Medulla oblongata (tissue), 1 donor: ENCODE data around the gene SEC63.
"Not testable (repeated sequence)": the region's sequence is repeated elsewhere in the genome, so short reads cannot be mapped to it uniquely, and the experiment has no call there.

Experiments
- DNase-seq: peaks from one replicate; pipeline ENCODE4 v3.0.0-alpha.2; 2015; ENCODE audit errors: extremely low spot score

SEC63 gene

DNA sequence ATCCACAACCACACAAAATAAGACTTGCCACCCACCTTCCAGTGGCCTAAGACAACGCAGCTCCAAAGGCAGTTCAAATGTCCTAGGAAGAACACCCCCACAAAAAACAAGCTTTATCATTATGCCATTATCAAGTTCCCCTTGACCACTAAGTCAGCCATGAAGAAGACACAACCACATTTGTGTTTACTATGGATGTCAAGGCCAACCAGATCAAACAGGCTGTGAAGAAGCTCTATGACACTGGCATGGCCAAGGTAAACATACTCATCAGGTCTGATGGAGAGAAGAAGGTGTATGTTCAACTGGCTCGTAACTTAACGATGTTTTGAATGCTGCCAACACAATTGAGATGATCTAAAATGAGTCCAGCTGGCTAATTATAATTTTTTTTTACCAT, 26.1 kb downstream of the SEC63 start:
- DNase-seq: no peak

DNA sequence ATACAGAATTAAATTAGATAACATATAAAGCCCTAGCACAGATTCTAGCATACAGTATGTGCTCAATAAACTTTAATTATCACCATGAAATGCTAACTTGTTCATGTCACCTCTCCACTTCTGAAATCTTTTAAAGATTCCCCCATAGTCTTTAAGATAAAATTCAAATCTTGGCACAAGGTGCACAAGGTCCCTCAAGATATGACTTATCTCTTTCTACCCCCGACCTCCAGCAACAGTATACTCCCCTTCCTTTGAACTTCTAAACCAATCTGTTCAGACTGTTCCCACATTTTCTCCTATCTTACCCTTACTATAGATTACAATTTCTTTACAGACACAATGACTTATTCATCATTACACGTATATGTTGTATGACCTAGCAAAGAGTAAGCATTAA, 29.0 kb downstream of the SEC63 start:
- no peak for DNase-seq

DNA sequence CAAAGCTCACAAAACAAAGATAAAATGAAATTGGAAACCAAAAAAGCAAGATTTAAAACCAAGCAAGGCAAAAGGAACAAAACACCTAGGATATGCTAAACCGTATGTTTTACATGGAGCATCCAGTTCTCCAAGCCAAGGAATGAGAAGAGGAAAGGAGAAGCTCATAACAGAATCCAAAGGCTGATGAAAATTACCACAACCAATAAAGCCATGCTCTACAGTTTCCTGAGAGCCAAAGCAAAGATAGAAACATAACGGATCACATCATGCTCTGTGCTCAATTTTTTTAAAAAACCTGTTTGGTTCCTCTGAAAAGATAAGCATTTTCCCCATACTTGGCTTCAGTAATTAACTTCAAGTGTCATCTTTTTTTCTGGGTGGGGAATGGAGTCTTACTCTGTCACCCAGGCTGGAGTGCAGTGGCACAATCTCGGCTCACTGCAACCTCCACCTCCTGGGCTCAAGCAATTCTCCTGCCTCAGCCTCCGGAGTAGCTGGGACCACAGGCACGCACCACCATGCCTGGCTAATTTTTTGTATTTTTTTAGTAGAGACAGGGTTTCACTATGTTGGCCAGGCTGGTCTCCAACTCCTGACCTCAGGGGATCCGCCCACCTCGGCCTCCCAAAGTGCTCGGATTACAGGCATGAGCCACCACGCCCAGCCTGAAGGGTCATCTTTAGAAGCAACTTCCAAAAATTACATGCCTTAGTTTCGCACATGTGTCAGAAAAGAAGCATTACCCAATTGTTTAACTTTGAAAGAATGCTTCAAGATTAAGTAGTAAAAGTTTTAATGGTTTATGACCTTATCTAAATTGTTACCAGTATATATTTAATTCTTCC, 31.1 kb downstream of the SEC63 start:
- not testable (repeated sequence) for DNase-seq

DNA sequence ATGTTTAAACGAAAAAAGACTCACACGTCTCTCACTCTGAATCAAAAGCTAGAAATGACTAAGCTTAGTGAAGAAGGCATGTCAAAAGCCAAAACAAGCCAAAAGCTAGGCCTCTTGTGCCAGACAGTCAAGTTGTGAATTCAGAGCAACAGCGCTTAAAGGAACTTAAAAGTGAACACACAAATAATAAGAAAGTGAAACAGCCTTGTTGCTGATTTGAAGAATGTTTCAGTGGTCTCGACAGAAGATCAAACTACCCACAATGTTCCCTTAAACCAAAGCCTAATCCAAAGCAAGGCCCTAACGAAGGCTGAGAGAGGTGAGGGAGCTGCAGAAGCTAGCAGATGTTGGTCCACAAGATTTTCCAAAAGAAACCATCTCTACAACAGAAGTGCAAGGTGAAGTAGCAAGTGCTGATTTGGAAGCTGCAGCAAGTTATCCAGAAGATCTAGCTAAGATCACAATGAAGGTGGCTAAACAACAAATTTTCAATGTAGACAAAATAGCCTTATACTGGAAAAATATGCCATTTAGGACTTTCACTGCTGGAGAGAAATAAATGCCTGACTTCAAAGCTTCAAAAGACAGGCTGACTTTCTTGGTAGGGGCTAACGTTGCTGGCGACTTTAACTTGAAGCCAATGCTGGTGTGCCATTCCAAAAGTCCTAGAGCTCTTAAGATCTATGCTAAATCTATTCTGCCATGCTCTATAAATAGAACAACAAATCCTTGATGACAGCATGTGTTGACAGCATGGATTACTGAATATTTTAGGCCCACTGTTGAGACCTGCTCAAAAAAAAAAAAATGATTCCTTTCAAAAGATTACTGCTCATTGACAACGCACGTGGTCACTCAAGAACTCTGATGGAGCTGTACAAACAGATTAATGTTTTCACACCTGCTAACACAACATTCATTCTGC, 40.3 kb downstream of the SEC63 start:
- no peak for DNase-seq

DNA sequence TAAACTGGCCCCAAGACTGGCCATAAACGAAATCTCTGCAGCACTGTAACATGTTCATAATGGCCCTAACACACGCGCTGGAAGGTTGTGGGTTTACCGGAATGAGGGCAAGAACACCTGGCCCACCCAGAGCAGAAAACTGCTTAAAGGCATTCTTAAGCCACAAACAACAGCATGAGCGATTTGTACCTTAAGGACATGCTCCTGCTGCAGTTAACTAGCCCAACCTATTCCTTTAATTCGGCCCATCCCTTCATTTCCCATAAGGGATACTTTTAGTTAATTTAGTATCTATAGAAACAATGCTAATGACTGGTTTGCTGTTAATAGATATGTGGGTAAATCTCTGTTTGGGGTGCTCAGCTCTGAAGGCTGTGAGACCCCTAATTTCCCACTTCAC, 41.0 kb downstream of the SEC63 start:
- DNase-seq: not testable (repeated sequence)

DNA sequence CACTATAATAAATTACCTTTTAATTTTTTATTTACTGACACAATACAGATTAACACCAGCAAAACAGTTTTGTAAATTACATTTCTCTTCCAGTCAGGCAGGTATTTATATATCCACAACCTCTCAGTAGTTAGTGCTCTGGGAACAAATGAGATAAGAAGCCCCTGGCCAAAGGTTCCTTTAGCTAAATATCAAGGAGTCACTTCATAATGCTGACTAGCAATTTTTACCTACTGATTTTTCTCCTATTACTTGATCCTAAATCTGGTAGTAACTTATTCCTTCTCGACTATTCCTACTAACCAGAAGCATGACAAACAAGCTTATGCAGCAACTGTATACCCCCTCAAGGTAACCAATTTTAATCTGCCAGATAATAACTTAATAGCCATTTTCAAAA, 46.3 kb downstream of the SEC63 start:
- no peak for DNase-seq

DNA sequence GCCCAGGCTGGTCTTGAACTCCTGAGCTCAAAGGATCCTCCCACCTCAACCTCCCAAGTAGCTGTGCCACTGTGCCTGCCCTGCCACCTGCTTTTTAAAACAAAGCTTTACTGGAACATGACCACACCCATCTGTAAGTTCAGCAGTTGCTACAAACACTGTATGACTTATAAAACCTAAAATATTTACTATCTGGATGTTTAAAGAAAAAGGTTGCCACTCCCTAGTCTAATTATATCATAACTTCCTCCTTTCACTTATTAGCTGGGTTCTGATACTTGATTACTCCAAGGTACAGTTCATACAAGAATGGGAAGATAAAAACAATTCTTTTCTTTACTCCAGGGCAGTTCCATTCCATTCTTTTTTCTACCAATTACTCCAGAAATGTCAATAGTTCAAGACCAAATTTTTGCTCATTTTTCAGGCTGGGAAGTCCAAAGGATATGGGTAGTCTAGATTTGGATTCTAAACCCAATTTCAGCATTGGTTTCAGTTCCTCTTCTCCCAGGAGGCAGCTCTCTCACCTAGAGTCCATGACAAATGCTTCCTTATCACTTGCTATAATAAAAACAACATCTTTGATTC, 63.1 kb downstream of the SEC63 start:
- no peak for DNase-seq

DNA sequence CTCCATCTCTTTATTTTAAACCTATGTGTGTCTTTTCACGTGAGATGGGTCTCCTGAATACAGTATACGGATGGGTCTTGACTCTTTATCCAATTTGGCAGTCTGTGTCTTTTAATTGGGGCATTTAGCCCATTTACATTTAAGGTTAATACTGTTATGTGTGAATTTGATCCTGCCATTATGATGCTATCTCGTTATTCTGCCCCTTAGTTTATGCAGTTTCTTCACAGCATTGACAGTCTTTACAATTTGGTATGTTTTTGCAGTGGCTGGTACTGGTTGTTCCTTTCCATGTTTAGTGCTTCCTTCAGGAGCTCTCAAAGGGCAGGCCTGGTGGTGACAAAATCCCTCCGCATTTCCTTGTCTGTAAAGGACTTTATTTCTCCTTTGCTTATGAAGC, 67.6 kb downstream of the SEC63 start:
- not testable (repeated sequence) for DNase-seq

DNA sequence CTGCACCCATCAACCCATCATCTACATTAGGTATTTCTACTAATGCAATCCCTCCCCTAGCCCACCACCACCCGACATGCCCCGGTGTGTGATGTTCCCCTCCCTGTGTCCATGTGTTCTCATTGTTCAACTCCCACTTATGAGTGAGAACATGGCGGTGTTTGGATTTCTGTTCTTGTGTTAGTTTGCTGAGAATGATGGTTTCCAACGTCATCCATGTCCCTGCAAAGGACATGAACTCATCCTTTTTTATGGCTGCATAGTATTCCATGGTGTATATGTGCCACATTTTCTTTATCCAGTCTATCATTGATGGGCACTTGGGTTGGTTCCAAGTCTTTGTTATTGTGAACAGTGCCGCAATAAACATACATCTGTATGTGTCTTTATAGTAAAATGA, 72.1 kb downstream of the SEC63 start:
- DNase-seq: not testable (repeated sequence)

DNA sequence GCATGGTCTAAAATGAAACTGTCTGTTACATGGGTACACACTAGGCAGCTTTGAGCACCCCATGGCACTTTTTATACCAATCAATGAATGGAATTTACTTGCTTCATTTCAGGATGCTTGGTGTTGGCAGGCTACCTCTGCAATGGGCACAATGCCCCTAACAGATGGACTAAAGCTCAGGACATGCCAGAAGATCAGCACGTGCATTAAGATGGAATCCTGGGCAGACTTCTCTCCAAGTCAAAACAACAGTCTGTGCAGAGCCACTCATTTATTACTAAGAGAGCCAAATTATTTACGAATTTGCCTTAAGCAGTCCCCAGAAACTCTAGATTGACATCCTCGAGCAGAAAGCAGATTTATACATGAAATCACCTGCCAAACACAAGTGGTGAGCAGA, 78.1 kb downstream of the SEC63 start:
- no peak for DNase-seq

DNA sequence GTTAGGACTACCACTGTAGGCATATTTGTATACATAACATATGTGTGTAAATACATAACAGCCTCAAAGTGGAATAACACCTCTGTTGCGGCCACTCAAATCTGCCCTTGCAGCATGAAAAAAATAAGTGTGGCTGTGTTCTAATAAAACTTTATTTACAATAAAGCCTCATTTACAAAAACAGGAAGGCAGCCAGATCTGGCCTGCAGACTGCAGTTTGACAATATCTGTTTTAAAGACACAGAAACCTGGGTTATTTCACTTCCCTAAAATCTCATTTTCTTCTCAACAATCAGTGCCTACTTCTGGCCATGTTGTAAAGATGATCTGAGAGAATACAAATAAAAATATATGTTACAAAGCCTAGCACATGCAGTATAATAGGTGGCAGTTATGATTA, 80.0 kb downstream of the SEC63 start:
- DNase-seq: no peak

DNA sequence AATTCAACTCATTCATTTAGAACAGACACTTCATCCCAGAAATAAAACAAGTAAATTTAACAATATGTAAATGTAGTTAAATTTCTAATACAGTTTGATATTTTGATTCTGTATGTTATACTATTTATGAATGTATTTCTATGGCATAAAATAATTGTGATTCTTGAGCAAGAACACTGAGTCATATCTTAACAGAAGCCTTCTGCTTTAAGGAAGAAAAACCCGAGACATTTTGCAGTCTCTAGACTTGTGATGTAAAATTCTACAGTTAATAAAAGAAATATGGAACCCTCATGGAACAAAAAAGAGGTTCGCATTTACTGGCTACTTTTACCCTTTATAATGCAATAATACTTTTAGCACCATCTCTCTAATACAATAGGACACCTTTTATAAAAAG, 86.0 kb downstream of the SEC63 start:
- DNase-seq: no peak

DNA sequence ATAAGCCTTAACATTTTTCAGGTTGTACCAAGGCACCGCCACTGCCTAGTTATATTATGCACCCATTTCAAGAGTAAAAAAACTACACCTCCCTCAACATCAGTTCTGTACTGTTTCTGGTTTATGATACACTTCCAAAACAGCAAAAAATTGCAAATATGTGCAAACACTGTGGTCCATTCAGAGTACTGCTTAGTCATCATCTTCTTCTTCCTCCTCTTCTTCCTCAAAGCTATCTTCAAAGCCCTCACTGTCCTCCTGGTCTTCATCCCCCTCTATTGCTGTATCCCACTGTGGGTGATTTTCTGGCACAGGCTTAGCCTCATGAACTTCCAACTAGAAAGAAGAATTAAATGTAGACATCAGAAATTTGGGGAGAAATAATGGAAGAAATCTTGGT, 86.5 kb downstream of the SEC63 start:
- not testable (repeated sequence) for DNase-seq

DNA sequence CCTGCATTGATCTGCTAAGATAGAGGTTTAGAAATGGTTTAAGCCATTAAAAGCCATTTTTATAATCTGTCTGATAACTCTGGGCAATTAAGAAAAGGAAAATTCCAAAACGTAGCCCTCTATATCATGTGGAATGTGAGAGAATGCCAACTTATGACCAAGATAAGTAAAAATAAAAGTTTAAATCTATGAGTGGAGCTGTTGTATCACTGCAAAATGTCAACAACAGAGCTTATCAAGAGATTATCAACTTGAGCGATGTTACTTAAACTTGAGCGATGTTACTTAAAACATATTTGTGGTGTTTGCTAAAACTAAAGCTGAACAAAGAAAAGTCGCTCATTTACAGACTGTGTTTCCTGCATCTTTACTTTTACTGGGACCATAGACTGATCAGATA, 87.0 kb downstream of the SEC63 start:
- DNase-seq: no peak

DNA sequence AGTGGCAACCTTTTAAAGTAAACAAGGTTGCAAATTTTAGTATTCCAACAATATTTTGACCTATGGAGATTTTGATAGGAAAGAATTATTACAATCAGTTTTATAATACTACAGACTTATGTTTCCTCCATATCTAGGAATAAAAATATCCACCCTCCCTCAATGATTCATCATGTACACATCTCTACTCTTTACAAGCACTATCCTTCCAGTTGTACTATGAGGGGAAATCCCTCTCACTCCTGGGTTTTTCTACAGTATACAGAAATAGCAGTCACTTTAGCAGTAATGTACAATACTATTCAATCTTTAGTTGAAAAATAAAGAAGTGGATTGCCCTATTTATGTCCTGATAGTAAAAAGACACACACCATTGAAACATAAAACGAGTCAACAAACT, 87.6 kb downstream of the SEC63 start:
- DNase-seq: no peak

DNA sequence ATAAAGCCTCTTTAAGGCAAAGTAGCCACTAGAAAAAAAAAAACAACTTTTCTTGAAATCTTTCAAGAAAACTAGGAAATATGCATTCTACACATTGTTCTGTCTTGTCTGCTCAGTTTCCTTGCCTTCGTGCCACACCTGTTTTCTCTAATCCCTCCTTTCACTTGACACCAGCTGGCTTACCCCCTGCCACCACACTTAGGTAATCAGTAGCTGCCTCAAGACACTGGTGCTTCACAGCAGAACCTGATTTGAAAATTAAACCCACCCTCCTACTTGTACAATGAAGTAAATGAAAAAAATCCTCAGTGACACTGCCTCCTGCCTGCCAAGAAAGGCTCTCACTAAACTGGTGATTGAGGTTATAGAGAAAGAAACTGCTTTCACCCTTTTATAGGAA, 88.1 kb downstream of the SEC63 start:
- no peak for DNase-seq

DNA sequence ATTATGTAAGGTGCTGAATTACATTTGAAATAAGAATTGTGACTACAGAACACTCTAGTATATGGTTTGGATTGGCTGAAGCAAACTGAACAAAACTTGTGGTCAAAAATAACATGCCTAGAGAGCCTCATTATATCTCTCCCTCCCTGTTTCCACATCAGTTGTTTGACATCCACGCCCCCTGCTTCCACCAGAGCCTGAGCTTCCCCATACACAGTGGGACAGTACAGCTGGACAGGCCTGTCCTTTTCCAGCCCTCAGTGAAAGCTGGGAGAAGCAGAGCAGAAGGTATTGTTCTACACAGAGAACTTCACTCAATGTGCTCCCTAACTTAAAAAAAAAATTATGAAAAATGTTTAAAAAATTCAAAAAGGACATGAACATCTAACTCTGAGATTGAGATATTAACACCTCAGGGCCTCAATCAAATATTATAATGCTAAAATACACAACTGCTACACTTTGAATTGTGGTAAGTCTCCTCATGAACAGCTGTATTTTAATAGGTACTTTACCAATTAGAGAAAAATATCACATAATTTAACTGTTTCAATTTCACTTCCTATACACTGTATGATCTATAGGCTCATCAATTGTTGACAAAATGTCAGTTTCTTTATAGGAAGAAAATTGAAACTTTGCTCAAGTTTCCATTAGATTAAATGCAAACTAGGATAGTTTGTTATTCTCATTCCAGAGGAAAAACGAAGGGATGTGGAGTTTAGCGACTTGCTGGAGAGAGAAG, 89.0 kb downstream of the SEC63 start:
- no peak for DNase-seq

DNA sequence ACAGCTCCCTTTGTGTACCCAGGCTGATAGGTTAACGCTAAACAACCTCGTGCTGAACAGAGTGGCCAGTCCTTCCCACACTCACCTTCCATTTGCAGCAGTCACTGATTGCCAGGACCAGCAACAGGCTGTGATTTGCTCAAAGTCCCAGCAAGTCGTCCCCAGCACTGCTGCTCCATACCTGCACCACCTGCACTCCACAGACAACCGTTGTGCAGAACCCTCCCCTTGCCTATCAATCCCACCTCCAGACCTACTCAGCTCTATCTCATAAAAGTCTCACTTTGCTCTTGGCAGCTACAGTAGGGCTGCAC, 90.7 kb downstream of the SEC63 start:
- DNase-seq: no peak

DNA sequence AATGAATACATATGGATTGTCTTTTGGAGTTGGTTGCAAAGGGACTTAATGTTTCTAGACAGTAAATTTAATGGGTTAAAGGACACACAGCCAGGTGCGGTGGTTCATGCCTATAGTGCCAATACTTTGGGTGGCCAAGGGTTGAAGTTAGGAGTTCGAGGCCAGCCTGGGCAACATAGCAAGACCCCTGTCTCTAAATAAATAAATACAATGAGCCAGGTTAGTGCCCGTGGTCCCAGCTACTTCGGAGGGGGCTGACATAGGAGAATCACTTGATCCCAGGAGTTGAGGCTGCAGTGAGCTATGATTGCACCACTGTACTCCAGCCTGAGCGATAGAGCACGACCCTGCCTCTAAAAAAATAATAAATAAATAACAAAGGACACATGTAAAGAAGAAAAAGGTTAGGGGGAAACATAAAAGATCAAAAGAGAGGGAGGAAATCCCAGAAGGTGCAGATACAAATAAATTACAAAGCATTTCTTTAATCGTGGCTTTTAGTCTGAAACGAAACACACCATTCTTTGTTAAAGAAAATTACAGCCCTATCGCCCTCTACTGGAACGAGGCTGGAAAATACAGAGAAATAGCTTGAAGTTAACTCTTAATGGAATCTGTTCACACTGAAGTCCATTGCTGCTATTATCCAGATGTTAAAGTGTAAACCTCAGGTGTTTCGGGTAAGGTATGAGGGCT, 91.3 kb downstream of the SEC63 start:
- DNase-seq: peak; percentile 78

DNA sequence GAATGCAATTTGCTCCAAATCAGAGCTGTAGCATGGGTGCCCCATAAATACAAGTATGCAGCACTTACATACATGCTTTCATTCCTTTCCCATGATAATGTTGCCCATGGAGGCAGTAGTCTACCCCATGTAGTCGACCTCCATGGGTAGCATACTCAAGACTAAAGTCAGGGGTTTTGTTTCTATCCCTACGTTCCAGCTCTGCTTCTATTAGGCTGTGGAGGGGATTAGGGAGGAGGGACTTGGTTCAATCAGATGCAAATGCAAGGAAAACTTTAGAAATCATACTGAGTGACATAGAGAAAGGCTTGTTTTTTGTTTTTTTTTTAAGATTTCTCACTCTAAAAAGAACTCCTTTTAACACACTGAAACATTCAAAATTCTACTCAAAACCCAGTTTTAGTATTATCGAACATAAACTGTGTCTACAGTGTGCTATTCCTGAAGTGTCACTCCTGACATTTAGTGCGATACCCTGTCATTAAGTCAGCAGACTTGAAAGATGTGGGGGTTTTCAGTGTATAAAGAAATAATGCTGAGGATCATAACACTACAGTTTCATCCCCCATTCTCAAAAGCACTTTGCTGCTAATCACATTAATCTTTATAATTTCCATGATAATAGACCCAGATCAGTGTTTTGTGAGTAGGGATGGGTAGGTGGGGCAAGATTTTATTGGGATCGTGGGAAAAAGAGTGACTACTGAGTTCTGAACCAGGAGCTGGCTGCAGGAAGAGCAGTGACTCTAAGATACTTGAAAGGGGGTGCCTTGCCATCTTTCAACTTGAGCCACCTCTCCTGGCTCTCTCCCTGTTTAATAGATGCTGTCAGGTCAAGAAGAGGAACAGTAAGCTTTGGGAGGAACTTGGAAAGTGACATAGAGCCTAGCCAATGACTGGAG, 93.5 kb downstream of the SEC63 start:
- DNase-seq: no peak
